ENCODE measurements around the gene STIM2.

Gene STIM2

GRCh38 chr4:26953366-26953765, 92.7 kb downstream of the STIM2 start:
- Histone ChIP-seq H3F3A (ENCODE audit: insufficient read depth, low read length) (no peaks in the 10 kb centered on the region), H3K9me2 (ENCODE audit: low read depth, low read length) (no peaks in the 10 kb centered on the region), H3K79me2 (ENCODE audit: insufficient read depth, low read length) (peaks cover 22% of the 10 kb centered on the region), H3K4me2 (ENCODE audit: low read length) (no peak overlapping the region), H3K36me3 (ENCODE audit: insufficient read depth, low read length) (peaks cover 6% of the 10 kb centered on the region), H4K20me1 (ENCODE audit: insufficient read depth, low read length) (no peaks in the 10 kb centered on the region), H3K4me3 (ENCODE audit: low read depth, low read length, poor library complexity, severe bottlenecking) (no peak overlapping the region), H3K27me3 (ENCODE audit: insufficient read depth, low read length) (no peaks in the 10 kb centered on the region), H3K9ac (ENCODE audit: low read length) (no peak overlapping the region), H3K27ac (ENCODE audit: low read depth, low read length, poor library complexity, severe bottlenecking) (no peak overlapping the region), H2AFZ (ENCODE audit: low read length) (no peak overlapping the region), H3K4me1 (ENCODE audit: insufficient read depth, low read length, severe bottlenecking) (no peaks in the 10 kb centered on the region), H3K9me3 (ENCODE audit: low read length) (0 out of 2 replicates have a peak, but pooled peaks cover 3% of the 10 kb centered on the region)
- TF ChIP-seq CTCF (IDR thresholded peaks at IDR 0.05; ENCODE audit: low read length) = no peak
- no peak for TF ChIP-seq EZH2 (IDR thresholded peaks at IDR 0.05; ENCODE audit: borderline replicate concordance, low read length)

GRCh38 chr4:26953770-26954423, 93.3 kb downstream of the STIM2 start:
- Histone ChIP-seq H3K4me3 (ENCODE audit: low read depth, low read length, poor library complexity, severe bottlenecking) (no peak overlapping the region), H4K20me1 (ENCODE audit: insufficient read depth, low read length) (no peaks in the 10 kb centered on the region), H3K79me2 (ENCODE audit: insufficient read depth, low read length) (peaks cover 22% of the 10 kb centered on the region), H3K4me1 (ENCODE audit: insufficient read depth, low read length, severe bottlenecking) (no peaks in the 10 kb centered on the region), H3K27ac (ENCODE audit: low read depth, low read length, poor library complexity, severe bottlenecking) (no peak overlapping the region), H3K27me3 (ENCODE audit: insufficient read depth, low read length) (no peaks in the 10 kb centered on the region), H3K4me2 (ENCODE audit: low read length) (no peak overlapping the region), H2AFZ (ENCODE audit: low read length) (no peak overlapping the region), H3K9me2 (ENCODE audit: low read depth, low read length) (no peaks in the 10 kb centered on the region), H3K9ac (ENCODE audit: low read length) (no peak overlapping the region), H3K9me3 (ENCODE audit: low read length) (0 out of 2 replicates have a peak, but pooled peaks cover 3% of the 10 kb centered on the region), H3K36me3 (ENCODE audit: insufficient read depth, low read length) (peaks cover 11% of the 10 kb centered on the region), H3F3A (ENCODE audit: insufficient read depth, low read length) (no peaks in the 10 kb centered on the region)
- TF ChIP-seq CTCF (IDR thresholded peaks at IDR 0.05; ENCODE audit: low read length) = no peak
- TF ChIP-seq EZH2 (IDR thresholded peaks at IDR 0.05; ENCODE audit: borderline replicate concordance, low read length) = no peak

GRCh38 chr4:26955241-26955640, 94.6 kb downstream of the STIM2 start:
- no peaks in the 10 kb centered on the region for H4K20me1 ChIP-seq (ENCODE audit: insufficient read depth, low read length)
- H3K4me2 ChIP-seq (ENCODE audit: low read length) = no peak overlapping the region
- no peaks in the 10 kb centered on the region for H3K27me3 ChIP-seq (ENCODE audit: insufficient read depth, low read length)
- H3K79me2 ChIP-seq (ENCODE audit: insufficient read depth, low read length) = peaks cover 14% of the 10 kb centered on the region
- H3K36me3 ChIP-seq (ENCODE audit: insufficient read depth, low read length) = peaks cover 23% of the 10 kb centered on the region
- no peaks in the 10 kb centered on the region for H3K9me2 ChIP-seq (ENCODE audit: low read depth, low read length)
- no peak overlapping the region for H3K4me3 ChIP-seq (ENCODE audit: low read depth, low read length, poor library complexity, severe bottlenecking)
- no peaks in the 10 kb centered on the region for H3F3A ChIP-seq (ENCODE audit: insufficient read depth, low read length)
- no peak overlapping the region for H3K27ac ChIP-seq (ENCODE audit: low read depth, low read length, poor library complexity, severe bottlenecking)
- no peaks in the 10 kb centered on the region for H3K4me1 ChIP-seq (ENCODE audit: insufficient read depth, low read length, severe bottlenecking)
- no peak overlapping the region for H2AFZ ChIP-seq (ENCODE audit: low read length)
- 0 out of 2 replicates have a peak, but pooled peaks cover under 1% of the 10 kb centered on the region for H3K9me3 ChIP-seq (ENCODE audit: low read length)
- TF ChIP-seq CTCF (IDR thresholded peaks at IDR 0.05; ENCODE audit: low read length) (no peak), EZH2 (IDR thresholded peaks at IDR 0.05; ENCODE audit: borderline replicate concordance, low read length) (no peak)
- no peak overlapping the region for H3K9ac ChIP-seq (ENCODE audit: low read length)

Data from OCI-LY1 (cell line).